Measurements from ENCODE around the gene ERGIC2.
"Not testable (repeated sequence)": the region's sequence is repeated elsewhere in the genome, so short reads cannot be mapped to it uniquely, and the experiment has no call there.

ERGIC2 gene

GRCh38 chr12:29290475-29290874 lies 90.5 kb downstream of the ERGIC2 start:
- not testable (repeated sequence) for DNase-seq

GRCh38 chr12:29288031-29288430 lies 92.9 kb downstream of the ERGIC2 start:
- DNase-seq, result no peak

- no peak for DNase-seq
Measured at GRCh38 chr12:29287622-29288021, 93.3 kb downstream of the ERGIC2 start.

All from NCI-H1092 (cell line).